OCI-LY3 (cell line): ENCODE results near the gene IZUMO4.
"Not testable (repeated sequence)": the region's sequence is repeated elsewhere in the genome, so short reads cannot be mapped to it uniquely, and the experiment has no call there.

Source experiments
- CTCF ChIP-seq: fragments of 200-600, 300-600 bp; sonication (generic); IDR thresholded peaks from 2 replicates; pipeline ENCODE4 v1.5.1; 2014; ENCODE audit warnings: antibody characterized with exemption, low read length, low read depth
- EZH2phosphoT487 ChIP-seq: fragments of 200-600 bp; shearing (Covaris generic); IDR thresholded peaks from 2 replicates; pipeline ENCODE4 v1.6.1; 2018; ENCODE audit warnings: antibody characterized with exemption, mixed run types, low read depth

DNA sequence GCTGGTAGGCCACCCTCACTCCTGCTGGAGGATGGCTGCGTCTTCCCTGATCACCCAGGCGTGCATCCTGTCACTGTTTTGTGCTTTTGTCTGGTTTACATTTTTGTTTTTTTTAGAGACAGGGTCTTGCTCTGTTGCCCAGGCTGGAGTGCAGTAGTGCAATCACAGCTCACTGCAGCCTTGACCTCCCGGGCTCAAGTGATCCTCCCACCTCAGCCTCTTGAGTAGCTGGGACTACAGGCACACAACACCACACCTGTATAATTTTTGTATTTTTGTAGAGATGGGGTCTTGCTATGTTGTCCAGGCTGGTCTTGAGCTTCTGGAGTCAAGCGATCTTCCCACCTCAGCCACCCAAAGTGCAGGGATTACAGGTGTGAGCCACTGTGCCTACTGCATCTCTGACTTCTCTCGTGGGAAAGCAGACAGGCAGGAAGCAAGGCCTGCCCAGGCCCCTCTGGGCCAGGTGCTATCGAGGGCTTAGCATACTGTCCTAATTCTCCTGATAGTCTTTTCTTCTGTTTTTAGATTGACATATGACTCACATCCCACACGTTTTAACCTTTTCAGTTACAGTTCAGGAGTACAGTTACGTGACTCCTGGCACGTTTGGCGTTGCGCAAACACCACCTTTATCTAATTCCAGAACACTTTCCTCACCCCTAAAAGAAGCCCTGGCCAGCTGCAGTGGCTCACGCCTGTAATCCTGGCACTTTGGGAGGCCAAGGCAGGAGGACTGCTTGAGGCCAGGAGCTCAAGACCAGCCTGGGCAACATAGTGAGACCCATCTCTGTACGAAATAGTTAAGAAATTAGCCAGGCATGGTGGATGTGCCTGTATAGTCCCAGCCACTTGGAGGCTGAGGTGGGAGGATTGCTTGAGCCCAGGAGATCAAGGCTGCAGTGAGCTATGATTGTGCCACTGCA, 9.8 kb upstream of the IZUMO4 start:
- not testable (repeated sequence) for TF ChIP-seq CTCF, EZH2phosphoT487
